Measurements from ENCODE around the gene TMEM132E.

DNA sequence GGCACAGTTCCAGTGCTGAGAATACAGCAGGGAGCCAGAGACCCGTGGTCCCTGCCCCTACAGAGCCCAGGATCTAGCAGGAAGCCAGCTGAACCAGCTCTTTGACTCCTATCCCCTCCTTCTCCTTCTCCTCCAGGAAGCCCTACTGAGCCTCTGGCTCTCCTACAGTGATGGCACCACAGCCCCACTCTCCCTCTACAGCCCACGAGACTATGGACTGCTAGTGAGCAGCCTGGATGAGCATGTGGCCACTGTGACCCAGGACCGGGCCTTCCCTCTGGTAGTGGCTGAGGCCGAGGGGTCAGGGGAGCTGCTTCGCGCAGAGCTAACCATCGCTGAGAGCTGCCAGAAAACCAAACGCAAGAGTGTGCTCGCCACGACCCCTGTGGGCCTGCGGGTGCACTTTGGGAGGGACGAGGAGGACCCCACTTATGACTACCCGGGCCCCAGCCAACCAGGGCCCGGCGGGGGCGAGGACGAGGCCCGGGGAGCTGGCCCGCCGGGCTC lies 57.7 kb downstream of the TMEM132E start:
- no peak for TF ChIP-seq CTCF (conservative IDR thresholded peaks at IDR 0.05; ENCODE audit: low read depth, low read length)
- TF ChIP-seq MXI1 (IDR thresholded peaks at IDR 0.05; ENCODE audit: borderline replicate concordance, low read depth, low read length), result no peak

Data from IMR-90 (cell line).